AG10803 (cell line): ENCODE results near the gene LRP5.
"Not testable (repeated sequence)": the region's sequence is repeated elsewhere in the genome, so short reads cannot be mapped to it uniquely, and the experiment has no call there.

Source experiments
- DNase-seq: peaks from one replicate; pipeline ENCODE4 v3.0.0; 2010; ENCODE audit warnings: low read depth
- H3K4me3 ChIP-seq: 2 replicates; pipeline ENCODE4 v1.5.1; 2011; ENCODE audit warnings: mild to moderate bottlenecking, low read length, control low read depth
- TF ChIP-seq, protein P1 (sequence below): conservative IDR thresholded peaks from 2 replicates; pipeline ENCODE4 v1.5.1; 2011; ENCODE audit warnings: mild to moderate bottlenecking, low read length, control low read depth, inconsistent platforms

LRP5 gene

GRCh38 chr11:68449951-68450350 lies 137.6 kb downstream of the LRP5 start:
- H3K4me3 ChIP-seq = no peak overlapping the region
- no peak for DNase-seq
- TF ChIP-seq, protein P1, sequence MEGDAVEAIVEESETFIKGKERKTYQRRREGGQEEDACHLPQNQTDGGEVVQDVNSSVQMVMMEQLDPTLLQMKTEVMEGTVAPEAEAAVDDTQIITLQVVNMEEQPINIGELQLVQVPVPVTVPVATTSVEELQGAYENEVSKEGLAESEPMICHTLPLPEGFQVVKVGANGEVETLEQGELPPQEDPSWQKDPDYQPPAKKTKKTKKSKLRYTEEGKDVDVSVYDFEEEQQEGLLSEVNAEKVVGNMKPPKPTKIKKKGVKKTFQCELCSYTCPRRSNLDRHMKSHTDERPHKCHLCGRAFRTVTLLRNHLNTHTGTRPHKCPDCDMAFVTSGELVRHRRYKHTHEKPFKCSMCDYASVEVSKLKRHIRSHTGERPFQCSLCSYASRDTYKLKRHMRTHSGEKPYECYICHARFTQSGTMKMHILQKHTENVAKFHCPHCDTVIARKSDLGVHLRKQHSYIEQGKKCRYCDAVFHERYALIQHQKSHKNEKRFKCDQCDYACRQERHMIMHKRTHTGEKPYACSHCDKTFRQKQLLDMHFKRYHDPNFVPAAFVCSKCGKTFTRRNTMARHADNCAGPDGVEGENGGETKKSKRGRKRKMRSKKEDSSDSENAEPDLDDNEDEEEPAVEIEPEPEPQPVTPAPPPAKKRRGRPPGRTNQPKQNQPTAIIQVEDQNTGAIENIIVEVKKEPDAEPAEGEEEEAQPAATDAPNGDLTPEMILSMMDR = no peak

DNA sequence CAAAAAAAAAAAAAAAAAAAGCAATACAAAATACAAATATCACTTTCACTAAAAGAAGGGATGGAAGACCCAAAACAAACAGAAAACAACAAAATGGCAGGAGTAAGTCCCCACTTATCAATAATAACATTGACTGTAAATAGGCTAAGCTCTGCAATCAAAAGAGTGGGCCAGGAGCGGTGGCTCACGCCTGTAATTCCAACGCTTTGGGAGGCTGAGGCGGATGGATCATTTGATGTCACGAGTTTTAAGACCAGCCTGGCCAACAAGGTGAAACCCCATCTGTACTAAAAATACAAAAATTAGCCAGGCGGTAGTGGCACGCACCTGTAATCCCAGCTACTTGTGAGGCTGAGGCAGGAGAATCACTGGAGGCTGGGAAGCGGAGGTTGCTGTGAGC lies 138.3 kb downstream of the LRP5 start:
- H3K4me3 ChIP-seq = no peak overlapping the region
- no peak for DNase-seq
- TF ChIP-seq, protein P1 = no peak

DNA sequence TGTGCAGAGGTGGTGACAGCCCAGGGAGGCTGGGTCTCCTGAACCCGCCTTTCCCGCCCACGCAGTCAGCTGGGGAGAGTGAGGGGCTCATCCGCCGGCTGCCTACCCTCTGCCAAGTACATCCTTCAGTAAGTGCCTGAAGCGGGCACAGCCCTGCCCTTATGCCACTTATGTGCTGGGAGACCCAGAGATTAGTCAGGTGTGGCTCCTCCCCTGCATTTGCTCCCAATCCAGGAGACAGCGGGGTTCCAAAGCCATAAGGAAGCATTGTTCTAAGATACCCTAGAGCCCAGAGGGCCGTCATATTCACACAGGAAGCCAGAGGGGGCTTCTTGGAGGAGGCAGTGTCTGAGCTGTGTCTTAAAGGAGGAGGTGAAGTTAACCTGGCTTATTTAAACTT lies 142.4 kb downstream of the LRP5 start:
- TF ChIP-seq, protein P1 = no peak
- no peak for DNase-seq

DNA sequence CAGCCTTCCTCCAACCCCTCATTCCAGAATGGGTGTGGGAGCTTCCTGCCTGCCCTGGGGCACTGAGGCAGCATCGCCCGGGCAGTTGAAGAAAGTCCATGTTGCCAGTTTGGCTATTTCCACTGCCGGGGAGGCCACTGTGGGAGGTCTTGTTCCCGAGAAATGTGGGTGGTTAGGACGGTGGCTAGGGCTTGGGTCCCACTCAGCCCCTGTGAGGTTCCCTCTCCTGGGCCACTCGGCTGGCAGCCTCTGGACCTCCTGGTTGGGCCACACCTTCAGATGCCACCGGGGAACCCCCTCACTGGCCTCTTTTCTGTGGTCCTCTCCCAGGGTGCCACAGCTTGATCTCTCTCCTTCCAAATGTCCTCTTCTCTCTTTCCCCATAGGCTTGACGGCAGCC lies 143.1 kb downstream of the LRP5 start:
- no peak overlapping the region for H3K4me3 ChIP-seq
- TF ChIP-seq, protein P1 = no peak
- no peak for DNase-seq

More for the DNA sequence above, 142.4 kb downstream of the LRP5 start:
- no peak overlapping the region for H3K4me3 ChIP-seq

- H3K4me3 ChIP-seq = no peak overlapping the region
- TF ChIP-seq, protein P1 = no peak
- no peak for DNase-seq
Observed at GRCh38 chr11:68457216-68457897, 145.0 kb downstream of the LRP5 start.

DNA sequence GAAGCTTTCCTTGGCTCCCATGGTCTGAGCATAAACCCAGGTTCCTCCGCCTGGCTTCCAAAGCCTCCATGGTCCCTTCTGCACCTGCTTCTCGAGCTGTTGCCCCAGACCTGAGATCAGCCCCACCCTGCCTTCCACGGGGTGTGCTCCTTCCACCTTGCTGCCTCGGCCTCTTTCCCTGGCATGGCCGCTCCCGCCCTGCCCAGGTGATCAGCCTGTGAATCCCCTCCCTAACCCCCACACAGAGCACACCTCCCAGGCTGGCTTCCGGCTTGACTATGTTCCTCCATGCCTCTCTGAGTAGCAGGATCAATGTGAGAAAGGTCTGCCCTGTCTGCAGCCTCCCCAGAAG lies 145.5 kb downstream of the LRP5 start:
- no peak overlapping the region for H3K4me3 ChIP-seq
- DNase-seq = no peak
- TF ChIP-seq, protein P1 = no peak

- DNase-seq, H3K4me3 ChIP-seq: not testable (repeated sequence)
Observed at GRCh38 chr11:68458340-68458739, 145.9 kb downstream of the LRP5 start.
